ENCODE results near the gene SLC4A4. TPM values are rescaled to one million over a fixed set of nuclear protein-coding genes. Genes with fewer than 3 reads are reported as not detected.

Gene SLC4A4
- total and polyA plus RNA-seq, 4 donors: 3.2 to 78.6 (median 18.6) TPM

DNA sequence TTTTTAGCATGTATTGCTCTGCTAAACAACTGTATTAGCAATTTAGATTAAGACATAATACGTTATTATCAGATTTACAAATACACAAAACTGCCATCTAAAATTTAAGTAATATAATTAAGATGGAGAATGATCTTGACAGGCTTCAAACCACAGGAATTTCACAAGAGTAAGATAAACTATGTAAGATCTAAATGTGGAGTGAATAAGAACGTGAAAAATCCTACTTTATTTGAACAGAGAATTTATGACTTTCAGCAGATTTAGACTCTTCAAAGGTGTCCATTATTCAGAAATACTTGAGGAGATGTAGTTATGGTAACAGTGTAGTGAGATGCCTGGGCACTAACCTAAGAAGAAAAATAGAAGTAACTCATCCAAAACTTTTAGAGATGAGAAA is 73.2 kb downstream of the SLC4A4 start:
- H3K36me3 ChIP-seq (ENCODE audit: control insufficient read depth in 4 of 4, insufficient read depth in 4 of 4, low read length in 4 of 4): peaks cover 0 to 4% (median 0%) of the 10 kb centered on the region in 4 donors
- no peak overlapping the region for H3K4me3 ChIP-seq
- no peaks in the 10 kb centered on the region for H3K27me3 ChIP-seq (ENCODE audit: control insufficient read depth in 3 of 3, insufficient read depth in 3 of 3, low read length in 2 of 3)
- ATAC-seq (ENCODE audit: insufficient read depth, low FRiP score) (no peak), DNase-seq (no peak)
- H3K9ac ChIP-seq (ENCODE audit: insufficient read depth in 1 of 2, low read length in 2 of 2): no peak overlapping the region
- H3K4me1 ChIP-seq (ENCODE audit: control insufficient read depth in 5 of 5, insufficient read depth in 5 of 5, low read length in 5 of 5): peaks cover 0 to 26% (median 3%) of the 10 kb centered on the region in 5 donors
- H3K27ac ChIP-seq (ENCODE audit: low read depth in 1 of 2, low read length in 1 of 2): no peak overlapping the region
- 42 to 48% methylated on average over 2 of the region's 2 CpGs for WGBS, 2 donors
- peaks cover 0 to 5% (median 0%) of the 10 kb centered on the region in 4 donors for H3K9me3 ChIP-seq (ENCODE audit: control insufficient read depth in 4 of 4, insufficient read depth in 3 of 4, low read length in 3 of 4)
- TF ChIP-seq, protein P1, sequence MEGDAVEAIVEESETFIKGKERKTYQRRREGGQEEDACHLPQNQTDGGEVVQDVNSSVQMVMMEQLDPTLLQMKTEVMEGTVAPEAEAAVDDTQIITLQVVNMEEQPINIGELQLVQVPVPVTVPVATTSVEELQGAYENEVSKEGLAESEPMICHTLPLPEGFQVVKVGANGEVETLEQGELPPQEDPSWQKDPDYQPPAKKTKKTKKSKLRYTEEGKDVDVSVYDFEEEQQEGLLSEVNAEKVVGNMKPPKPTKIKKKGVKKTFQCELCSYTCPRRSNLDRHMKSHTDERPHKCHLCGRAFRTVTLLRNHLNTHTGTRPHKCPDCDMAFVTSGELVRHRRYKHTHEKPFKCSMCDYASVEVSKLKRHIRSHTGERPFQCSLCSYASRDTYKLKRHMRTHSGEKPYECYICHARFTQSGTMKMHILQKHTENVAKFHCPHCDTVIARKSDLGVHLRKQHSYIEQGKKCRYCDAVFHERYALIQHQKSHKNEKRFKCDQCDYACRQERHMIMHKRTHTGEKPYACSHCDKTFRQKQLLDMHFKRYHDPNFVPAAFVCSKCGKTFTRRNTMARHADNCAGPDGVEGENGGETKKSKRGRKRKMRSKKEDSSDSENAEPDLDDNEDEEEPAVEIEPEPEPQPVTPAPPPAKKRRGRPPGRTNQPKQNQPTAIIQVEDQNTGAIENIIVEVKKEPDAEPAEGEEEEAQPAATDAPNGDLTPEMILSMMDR (IDR thresholded peaks at IDR 0.05; ENCODE audit: control extremely low read depth, extremely low read depth): no peak

DNA sequence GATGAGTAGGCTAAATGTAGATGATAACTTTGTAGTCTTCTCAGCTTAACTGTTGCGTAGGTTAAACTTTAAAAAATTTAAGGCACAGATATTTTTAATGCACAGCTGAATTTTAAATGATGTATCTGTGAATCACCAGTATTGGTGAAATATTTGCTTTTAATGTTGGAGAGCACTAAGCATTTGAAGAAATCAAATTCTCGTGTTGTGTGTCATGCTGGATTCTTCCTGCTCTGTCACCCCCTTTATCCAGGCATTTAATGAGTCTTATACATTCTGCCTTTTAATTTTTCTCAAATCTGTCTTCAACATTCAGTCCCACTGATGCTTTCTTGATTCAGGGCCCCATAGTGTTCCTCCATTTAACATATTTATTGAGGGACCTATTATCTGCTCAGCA is 76.7 kb downstream of the SLC4A4 start:
- ATAC-seq (ENCODE audit: insufficient read depth, low FRiP score): no peak

DNA sequence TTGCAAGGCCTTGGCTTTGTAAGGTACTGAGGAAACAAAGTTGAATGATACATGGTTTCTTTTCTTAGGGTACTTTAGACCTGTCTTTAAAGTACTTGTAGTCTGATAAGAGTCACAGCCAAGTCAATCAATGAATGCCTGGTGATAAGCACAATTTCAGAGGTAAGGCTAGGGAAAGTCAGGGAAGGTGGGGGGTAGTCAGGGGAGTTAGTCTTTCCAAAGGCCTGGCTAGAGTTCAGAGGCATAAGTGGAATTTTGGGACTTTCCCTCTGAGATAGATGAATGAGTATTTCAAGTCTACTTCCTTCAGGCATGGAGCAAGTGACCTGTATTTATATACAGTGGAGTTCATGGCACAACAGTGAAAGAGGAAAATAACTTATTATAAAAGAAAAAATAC is 78.3 kb downstream of the SLC4A4 start:
- Histone ChIP-seq H3K27ac (ENCODE audit: low read depth in 1 of 2, low read length in 1 of 2) (no peak overlapping the region), H3K4me3 (no peak overlapping the region), H3K36me3 (ENCODE audit: control insufficient read depth in 4 of 4, insufficient read depth in 4 of 4, low read length in 4 of 4) (no peaks in the 10 kb centered on the region), H3K4me1 (ENCODE audit: control insufficient read depth in 5 of 5, insufficient read depth in 5 of 5, low read length in 5 of 5) (peaks cover 0 to 16% (median 2%) of the 10 kb centered on the region in 5 donors), H3K9ac (ENCODE audit: insufficient read depth in 1 of 2, low read length in 2 of 2) (no peak overlapping the region), H3K9me3 (ENCODE audit: control insufficient read depth in 4 of 4, insufficient read depth in 3 of 4, low read length in 3 of 4) (peaks cover 0 to 1% (median 0%) of the 10 kb centered on the region in 4 donors), H3K27me3 (ENCODE audit: control insufficient read depth in 3 of 3, insufficient read depth in 3 of 3, low read length in 2 of 3) (no peaks in the 10 kb centered on the region)
- ATAC-seq (ENCODE audit: insufficient read depth, low FRiP score): peak; percentile 70
- TF ChIP-seq, protein P1 (IDR thresholded peaks at IDR 0.05; ENCODE audit: control extremely low read depth, extremely low read depth): no peak
- DNase-seq: peak in 1 of 3 donors; percentile 24

More for the DNA sequence above, 76.7 kb downstream of the SLC4A4 start:
- WGBS, 2 donors: 91 to 95% methylated on average over 2 of the region's 2 CpGs
- TF ChIP-seq, protein P1 (IDR thresholded peaks at IDR 0.05; ENCODE audit: control extremely low read depth, extremely low read depth): no peak
- no peak overlapping the region for H3K27ac ChIP-seq (ENCODE audit: low read depth in 1 of 2, low read length in 1 of 2)
- DNase-seq: no peak
- peaks cover 0 to 1% (median 0%) of the 10 kb centered on the region in 4 donors for H3K9me3 ChIP-seq (ENCODE audit: control insufficient read depth in 4 of 4, insufficient read depth in 3 of 4, low read length in 3 of 4)
- H3K9ac ChIP-seq (ENCODE audit: insufficient read depth in 1 of 2, low read length in 2 of 2): no peak overlapping the region
- no peaks in the 10 kb centered on the region for H3K27me3 ChIP-seq (ENCODE audit: control insufficient read depth in 3 of 3, insufficient read depth in 3 of 3, low read length in 2 of 3)
- H3K4me3 ChIP-seq: no peak overlapping the region
- H3K36me3 ChIP-seq (ENCODE audit: control insufficient read depth in 4 of 4, insufficient read depth in 4 of 4, low read length in 4 of 4): no peaks in the 10 kb centered on the region
- peaks cover 0 to 26% (median 2%) of the 10 kb centered on the region in 5 donors for H3K4me1 ChIP-seq (ENCODE audit: control insufficient read depth in 5 of 5, insufficient read depth in 5 of 5, low read length in 5 of 5)

Data from lung (tissue), 12 donors.